HG03558 (cell line): Measurements from ENCODE around the gene MRPS7.
"Not testable (repeated sequence)": the region's sequence is repeated elsewhere in the genome, so short reads cannot be mapped to it uniquely, and the experiment has no call there.

ENCODE experiments used
- ATAC-seq: cut with Tn5 transposase; IDR thresholded peaks from one replicate; pipeline ENCODE4 v1.9.1; 2021; ENCODE audit warnings: moderate number of reproducible peaks; ENCODE audit not compliant: unreplicated experiment; ENCODE audit errors: extremely low read depth

MRPS7 gene

DNA sequence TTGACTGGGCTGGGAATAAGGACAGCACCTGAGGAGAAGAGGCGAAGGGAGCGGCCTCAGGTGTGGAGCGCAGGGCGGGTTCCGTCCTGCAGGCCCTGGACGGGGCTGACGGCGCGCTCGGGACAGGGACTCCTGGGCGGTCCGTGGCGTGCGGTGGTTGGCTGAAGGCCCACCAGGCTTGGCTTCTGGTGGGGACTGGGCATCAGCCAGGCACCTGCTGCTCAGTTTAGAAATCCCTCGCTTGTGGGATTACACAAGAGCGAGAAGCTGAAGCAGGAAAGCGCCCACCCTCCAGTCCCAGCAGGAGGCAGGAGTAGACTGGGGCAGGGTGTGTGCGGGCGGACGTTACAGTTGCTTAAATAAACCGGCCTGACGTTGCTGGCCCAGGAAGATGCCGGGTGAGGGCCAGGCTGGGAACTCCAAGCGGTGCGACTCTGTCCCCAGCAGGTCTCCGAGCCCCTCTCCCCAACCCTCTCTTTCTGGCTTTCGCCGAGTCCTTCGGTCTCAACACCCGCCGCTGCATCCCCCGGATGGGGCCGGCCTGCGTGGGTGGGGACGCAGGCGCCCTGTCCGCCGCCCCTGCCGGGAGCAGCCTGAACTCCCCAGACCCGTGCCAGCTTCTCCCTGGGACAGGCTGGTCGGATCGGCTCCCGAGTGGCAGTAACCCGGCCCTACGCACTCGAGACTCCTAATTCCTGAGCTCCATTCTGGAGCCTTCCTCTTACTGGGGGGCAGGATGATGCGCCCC lies 8.7 kb downstream of the MRPS7 start:
- peak; percentile 20 for ATAC-seq

DNA sequence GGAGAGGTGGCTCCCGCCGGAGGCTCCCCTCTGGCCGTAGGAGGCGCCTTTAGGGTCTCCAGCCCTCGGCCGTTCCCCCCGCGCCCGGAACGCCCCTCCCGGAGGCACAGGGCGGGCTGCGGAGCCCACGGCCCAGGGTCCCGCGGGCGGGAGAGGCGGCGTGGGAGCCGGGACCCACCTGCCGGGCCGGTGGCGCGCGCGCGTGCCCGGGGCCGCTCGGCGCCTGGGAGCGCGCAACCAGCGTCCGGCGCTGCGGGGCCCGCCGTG lies 9.2 kb downstream of the MRPS7 start, which contains the start of gene MIF4GD:
TSS of gene MIF4GD (minus strand) at position 266 of the 267 bp plus-strand sequence. CDS start 1,036 bp downstream, outside the sequence.
- ATAC-seq = no peak

GRCh38 chr17:75271233-75271954 lies 9.7 kb downstream of the MRPS7 start:
- peak; percentile 42 for ATAC-seq

DNA sequence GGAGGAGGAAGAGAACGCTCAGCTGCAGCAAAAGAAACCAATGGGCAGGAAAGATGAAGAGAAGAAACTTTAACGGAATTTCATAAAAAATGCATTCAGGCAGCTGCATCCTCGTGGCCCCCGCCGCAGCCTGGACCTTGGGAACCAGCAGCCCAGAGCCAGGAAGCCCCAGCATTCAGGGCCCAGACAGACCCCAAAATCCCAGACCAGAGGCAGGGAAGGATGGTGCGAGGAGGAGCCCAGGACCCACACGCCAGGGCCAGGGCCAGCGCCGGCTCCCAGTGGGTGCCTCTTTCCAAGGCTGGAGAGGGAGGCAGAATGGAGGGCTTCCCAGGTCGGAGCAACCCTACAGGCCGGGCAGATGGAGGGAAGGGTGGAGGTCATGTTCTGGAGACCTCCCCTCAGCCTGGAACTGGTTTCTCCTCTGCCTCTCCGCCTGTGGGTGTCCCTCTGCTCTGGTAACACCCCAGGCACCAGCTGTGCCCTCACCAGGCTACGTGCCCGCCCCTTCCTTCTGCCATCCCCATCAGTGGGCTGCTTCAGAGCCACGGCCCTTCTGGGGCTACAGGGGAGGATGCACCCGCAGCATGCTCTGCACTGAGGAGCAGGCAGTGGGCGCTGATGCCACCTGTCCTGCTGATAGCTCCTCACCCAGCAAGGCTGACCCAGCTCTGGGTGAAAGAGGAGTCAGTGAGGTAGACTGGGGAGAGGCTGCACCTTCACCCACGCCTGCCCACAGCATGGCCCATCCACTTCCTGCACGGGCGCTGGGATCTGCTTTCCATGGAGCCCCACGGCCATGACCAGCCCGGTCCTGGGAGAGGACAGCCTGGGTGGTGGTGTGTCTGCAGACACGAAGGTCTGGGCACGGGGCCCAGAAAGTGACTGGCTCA lies 10.5 kb downstream of the MRPS7 start:
- no peak for ATAC-seq

DNA sequence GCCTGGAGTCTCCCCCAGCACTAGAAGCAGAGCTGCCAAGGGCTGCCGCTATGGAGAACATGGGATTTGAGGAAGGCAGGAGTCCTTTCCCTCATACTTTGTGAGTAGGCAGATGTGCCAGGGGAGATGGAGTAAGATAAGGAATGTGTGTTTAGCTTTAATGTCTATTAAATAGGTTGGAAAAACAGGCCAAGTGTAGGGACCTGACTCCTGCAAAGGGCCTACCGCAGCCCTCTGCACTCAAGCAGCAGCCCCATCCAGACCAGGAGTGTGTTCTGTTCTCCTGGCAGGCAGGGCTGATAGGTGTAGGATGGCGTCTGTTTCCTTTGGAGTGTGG lies 11.1 kb downstream of the MRPS7 start:
- ATAC-seq = no peak

DNA sequence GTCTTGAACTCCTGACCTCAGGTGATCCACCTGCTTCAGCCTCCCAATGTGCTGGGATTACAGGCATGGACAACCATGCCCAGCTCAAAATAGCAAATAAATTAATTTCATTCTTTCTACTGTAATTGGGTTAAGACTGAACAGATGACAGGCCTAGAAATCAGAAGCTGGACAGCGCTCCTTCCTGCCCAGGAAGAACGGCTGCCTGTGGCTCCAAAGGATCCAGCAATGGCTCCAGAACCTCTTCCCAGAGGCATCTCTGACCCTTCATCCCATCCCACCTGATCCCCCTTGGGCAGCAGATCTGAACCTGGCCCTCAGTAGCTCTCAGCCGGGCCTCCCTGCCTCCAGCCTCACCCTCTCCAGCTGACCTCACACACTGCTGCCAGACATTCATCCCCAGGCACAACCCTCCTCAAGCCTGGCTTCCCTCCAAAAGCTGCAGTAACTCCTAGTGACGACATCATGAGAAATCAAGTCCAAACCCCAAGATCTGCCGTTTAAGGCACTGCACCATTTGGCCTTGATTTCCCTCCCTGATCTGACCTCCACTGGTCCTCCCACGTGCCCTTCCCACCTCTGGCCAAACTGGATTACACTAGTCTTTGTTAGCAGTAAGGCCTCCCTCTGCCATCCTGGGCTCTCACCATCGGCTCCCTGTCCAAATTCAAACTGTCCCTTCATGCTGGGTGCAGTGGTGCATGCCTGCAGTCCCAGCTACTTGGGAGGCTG lies 12.5 kb downstream of the MRPS7 start:
- ATAC-seq = no peak

DNA sequence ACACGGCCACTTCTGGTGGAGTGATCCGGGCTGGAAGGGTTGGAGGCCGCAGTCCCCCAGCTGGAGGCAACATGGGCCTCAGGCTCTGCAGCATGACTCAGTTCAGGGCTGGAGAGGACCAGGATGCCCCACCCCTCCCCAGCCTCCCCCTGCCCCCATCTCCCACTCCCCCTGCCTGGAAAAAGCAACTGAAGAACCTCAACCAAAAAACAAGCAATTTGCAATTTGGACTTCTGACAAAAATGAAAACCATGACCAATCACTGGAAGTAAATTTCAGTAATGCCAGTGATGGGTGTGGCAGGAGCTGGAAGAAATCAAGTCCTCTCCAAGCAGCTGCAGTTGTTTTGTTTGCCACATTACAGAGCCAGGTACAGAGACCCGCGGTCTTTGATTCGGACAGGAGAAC lies 16.0 kb downstream of the MRPS7 start:
- ATAC-seq = no peak

- not testable (repeated sequence) for ATAC-seq
Observed at GRCh38 chr17:75280189-75280588, 18.5 kb downstream of the MRPS7 start.

GRCh38 chr17:75285123-75285522 lies 23.4 kb downstream of the MRPS7 start:
- ATAC-seq = no peak

- no peak for ATAC-seq
Observed at GRCh38 chr17:75287221-75287620, 25.5 kb downstream of the MRPS7 start.

DNA sequence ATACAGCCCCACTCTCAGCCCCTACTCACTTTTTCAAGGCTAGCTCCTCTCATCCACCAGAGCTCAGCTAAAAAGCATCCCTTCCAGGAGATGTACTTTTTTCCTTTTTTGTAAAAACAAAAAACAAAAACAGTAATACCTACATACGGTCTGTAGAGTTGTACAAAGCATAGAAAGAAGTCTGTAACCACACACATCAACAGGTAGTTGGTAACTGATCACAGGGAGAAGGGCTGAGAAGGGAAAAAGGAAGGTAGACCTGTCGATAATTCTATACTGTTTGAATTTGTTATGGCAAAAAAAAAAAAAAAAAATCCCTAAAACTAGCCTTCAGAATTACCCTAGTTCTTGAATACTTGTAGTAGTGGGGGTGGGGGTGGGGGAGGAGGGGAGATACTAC lies 26.7 kb downstream of the MRPS7 start:
- ATAC-seq = no peak

- no peak for ATAC-seq
Observed at GRCh38 chr17:75288770-75289114, 27.1 kb downstream of the MRPS7 start.

GRCh38 chr17:75289115-75289831 lies 27.6 kb downstream of the MRPS7 start, which contains the start of gene SLC25A19:
Gene SLC25A19 (minus strand): TSS chr17:75289433. CDS start chr17:75286764, 2,669 bp downstream.
- ATAC-seq = peak; percentile 69

GRCh38 chr17:75289832-75290337 lies 28.2 kb downstream of the MRPS7 start:
- no peak for ATAC-seq

GRCh38 chr17:75292810-75293448 lies 31.2 kb downstream of the MRPS7 start:
- ATAC-seq = not testable (repeated sequence)

DNA sequence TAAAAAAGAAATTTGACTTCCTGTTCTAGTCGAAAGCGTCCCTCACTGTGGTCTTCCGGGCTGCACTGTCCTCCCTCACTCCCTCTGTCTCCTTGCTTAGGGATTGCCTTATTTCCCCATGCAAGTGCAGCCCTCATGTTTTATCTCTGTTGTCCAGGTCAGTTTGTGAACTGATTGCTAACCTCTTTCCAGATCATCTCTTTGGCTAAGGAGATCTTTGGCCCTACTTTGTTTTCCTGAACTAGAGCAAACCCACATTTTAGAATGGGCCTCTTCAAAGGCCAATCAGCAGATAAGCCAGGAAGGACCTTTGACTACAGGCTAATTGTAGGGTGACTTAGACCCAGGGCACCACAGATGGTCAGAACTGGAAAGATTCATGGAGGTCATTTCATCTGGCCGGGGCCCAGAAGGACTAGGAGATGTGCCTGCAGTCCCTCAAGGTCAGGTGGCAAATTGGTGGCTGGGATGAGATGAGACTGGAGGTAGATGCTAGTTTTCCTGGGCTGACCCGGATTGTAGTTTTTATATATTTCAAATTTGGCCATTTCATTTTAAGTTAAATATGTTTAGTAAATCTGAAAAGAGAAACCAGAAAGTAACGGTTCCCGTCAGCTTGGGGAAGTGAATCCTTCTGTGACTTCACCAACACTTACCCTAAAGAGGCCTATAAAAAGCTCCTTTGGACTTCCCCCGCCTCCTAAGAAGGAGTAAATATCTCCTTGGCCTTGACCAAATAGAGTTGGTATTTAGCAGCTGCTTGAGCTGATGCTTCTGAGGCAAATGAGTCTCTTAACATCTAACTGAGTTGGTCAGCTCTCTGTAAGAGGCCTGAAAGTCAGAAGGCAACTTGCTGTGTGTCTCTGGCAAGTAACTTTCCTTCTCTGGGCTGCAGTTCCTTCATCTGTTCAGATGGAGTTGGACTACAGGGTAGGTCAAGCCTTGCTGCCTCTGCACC lies 33.8 kb downstream of the MRPS7 start:
- peak; percentile 44 for ATAC-seq

DNA sequence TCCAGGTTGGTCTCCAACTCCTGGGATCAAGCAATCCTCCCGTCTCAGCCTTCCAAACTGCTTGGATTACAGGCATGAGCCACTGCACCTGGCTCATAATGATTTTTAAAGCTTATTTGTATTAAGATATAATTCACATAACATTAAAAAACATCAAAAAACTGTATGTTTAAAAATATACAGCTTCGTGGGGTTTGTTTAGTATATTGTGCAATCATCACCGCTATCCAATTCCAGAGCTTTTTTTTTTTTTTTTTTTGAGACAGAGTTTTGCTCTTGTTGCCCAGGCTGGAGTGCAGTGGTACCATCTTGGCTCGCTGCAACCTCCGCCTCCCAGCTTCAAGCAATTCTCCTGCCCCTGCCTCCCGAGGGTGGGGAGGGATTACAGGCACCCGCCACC lies 38.6 kb downstream of the MRPS7 start:
- ATAC-seq = no peak

GRCh38 chr17:75301049-75301448 lies 39.4 kb downstream of the MRPS7 start:
- ATAC-seq = no peak
